Renal cortical epithelial cell (primary cell): ENCODE measurements around the gene NKX2-2. TPM values are rescaled to one million over a fixed set of nuclear protein-coding genes. Genes with fewer than 3 reads are reported as not detected.

Experiments
- DNase-seq: peaks from one replicate; pipeline ENCODE4 v3.0.0-alpha.2; 2011; ENCODE audit warnings: low read depth
- total RNA-seq: library from RNA; depleted of rRNA; stranded (reverse); fragments of >200 nt; gene quantifications from 2 replicates; pipeline ENCODE4 v1.2.3, GENCODE V29; 2014

The NKX2-2 gene
- total RNA-seq, 1 donor from 2014 or later: not detected

DNA sequence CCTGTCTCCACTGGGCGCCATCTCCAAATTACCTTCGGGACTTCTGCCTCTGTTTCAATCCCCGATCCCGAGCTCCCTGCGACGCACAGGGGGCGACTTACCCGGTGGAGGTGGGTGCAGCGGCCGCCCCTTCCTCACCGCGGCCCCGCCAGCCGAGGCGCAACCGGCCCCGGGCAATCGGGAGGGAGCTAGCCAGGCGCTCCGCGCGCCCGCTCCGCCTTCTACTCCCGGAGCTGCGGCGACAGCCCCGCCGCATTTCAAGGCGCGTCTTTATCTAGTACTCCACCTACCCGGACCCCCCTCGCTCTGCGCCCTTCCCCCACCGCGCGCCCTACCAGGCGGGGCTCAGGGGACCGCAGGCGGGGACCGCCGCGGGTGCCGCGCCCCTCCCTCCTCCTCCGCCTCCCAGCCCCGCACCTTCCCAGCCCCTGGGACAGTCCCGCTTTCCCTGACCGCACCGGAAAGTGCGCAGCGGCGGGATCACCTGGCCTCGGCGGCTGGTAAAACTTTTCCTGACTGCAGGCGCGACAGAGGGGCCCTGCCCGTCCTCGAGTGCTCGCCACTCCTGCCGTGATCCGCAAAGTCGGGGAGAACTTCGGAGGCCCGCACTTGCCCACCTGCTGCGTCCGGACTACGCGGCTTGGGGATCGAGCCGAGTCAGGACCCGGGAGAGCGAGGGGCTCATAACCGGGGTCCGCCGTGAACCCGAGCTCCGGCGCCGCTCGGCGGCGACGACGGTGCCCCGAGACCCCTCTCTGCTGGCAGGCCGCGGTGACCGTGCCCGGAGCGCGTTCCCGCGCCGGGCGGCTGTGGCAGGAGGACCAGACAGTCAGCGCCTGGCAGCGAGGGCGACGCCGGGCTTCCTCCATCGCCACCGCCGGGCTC is 8.0 kb upstream of the NKX2-2 start:
- no peak for DNase-seq

- DNase-seq: no peak
Measured at GRCh38 chr20:21520702-21521595, 7.1 kb upstream of the NKX2-2 start.

DNA sequence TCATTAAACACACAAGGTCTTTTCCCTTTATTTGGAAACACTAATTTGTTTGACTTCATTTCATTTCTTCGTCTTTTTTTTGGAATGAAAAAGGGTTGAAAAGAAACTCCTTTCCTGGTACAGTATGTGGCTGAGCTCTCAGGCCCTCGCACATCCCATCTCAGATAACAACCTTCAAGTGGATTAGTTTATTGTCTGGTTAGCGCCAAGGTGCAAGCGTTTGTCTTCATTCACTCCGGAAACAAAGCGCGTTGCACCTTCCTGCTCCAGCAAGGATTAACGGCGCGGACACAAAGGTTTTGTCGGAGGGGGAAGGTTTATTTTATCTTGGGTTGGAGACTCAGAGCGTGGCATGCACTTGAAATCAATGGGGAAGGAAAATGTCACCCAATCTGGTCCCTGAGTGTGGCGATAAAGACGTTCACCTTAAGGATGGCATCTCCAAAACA is 5.3 kb upstream of the NKX2-2 start:
- no peak for DNase-seq

- no peak for DNase-seq
Measured at GRCh38 chr20:21518292-21518991, 4.6 kb upstream of the NKX2-2 start.

- no peak for DNase-seq
Measured at GRCh38 chr20:21517566-21518277, 3.9 kb upstream of the NKX2-2 start.

GRCh38 chr20:21516861-21517565 is 3.1 kb upstream of the NKX2-2 start:
- DNase-seq: no peak

GRCh38 chr20:21516180-21516567 is 2.3 kb upstream of the NKX2-2 start:
- DNase-seq: no peak

GRCh38 chr20:21515300-21516179 is 1.7 kb upstream of the NKX2-2 start:
- no peak for DNase-seq

DNA sequence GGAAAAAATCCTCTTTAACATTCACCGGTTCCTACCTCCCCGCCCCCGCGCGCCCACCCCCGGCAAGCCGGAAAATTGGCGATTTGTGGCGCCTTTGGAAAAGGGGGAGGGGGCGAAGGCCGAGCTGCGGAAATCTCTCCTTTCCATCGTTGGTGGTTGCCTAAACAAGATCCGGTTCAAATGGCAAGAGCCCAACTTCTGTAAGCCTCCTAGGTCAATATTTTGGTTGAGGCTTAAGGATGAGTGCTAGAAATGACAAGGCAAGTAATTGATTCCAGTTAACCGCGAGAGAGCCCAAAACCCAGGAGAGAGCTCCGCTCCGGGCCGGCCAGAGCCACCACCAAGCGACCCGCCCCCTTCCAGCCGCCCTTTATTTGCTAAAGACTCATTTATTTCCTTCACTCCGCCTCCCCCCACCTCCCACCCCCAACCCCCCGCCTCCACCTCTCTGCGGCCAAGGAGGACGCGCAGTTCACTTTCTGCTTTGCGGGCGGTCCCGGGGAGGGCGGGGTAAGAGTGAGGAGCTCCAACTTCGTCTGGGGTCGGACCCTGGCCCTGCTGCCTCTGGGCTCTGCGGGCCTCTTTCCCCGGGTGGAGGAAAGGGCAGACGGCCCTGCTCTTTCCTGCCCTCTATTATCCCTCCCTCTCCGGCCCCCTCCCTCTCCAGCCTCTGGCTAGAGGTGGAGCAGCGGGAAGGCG is 838 bp upstream of the NKX2-2 start:
- no peak for DNase-seq

DNA sequence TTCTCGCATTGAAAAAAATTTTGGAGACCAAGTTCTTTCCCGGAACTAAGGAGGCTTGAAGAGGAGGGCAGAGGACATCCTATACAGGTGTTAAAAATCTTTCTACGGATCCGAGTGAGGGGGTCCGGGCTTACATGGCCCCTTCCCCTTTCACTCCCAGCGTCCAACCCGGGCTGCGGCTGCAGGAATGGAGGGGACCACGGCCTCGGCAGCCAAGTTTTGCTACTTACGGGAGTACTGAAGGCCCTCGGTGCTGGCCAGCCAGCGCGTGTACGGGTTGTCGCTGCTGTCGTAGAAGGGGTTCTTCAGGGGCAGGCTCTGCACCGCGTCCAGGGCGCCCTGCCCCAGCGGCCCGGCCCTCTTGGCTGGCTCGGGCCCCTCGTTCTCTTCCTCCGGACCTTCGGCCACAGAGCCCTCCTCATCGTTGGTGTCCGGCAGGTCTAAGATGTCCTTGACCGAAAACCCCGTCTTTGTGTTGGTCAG is 642 bp downstream of the NKX2-2 start:
- DNase-seq: no peak

GRCh38 chr20:21512634-21513180 is 1.2 kb downstream of the NKX2-2 start:
- no peak for DNase-seq

DNA sequence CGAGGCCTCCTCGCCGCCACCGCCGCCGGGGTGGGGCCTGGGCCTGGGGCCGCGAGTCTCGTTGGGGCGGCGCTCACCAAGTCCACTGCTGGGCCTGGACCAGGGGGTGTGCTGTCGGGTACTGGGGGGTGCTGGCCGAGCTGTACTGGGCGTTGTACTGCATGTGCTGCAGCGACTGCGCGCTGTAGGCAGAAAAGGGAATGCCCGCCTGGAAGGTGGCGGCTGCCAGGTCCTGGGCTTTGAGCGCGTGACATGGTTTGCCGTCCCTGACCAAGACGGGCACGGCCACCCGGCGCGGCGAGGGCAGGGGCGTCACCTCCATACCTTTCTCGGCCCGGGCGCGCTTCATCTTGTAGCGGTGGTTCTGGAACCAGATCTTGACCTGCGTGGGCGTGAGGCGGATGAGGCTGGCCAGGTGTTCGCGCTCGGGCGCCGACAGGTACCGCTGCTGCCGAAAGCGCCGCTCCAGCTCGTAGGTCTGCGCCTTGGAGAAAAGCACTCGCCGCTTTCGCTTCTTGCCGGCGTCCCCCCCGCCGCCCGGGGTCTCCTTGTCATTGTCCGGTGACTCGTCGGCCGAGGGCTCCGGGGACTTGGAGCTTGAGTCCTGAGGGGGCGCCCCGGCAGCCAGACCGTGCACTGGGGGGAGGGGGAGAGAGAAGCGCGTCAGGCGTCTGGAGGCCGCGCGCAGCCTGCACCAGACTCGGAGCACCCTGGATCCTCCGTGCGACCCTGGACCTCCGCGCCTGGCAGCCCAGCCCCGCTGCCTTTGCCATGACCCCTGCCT is 1.8 kb downstream of the NKX2-2 start:
- no peak for DNase-seq

DNA sequence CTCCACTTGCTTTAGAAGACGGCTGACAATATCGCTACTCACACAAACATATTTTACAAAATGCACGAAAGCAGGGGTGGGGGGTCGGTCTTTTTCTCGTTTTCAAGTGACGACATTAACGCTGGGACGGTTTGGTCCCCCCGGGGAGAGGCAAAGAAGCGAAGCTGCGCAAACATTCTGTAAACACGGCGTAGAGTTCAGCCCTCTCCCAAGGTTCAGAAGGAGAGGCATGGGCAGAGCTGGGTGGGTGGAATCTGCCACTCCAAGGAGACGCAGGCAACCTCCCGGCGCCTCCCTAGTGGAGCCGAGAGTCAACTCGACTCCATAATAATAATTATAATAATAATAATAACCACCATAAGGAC is 2.4 kb downstream of the NKX2-2 start:
- no peak for DNase-seq

DNA sequence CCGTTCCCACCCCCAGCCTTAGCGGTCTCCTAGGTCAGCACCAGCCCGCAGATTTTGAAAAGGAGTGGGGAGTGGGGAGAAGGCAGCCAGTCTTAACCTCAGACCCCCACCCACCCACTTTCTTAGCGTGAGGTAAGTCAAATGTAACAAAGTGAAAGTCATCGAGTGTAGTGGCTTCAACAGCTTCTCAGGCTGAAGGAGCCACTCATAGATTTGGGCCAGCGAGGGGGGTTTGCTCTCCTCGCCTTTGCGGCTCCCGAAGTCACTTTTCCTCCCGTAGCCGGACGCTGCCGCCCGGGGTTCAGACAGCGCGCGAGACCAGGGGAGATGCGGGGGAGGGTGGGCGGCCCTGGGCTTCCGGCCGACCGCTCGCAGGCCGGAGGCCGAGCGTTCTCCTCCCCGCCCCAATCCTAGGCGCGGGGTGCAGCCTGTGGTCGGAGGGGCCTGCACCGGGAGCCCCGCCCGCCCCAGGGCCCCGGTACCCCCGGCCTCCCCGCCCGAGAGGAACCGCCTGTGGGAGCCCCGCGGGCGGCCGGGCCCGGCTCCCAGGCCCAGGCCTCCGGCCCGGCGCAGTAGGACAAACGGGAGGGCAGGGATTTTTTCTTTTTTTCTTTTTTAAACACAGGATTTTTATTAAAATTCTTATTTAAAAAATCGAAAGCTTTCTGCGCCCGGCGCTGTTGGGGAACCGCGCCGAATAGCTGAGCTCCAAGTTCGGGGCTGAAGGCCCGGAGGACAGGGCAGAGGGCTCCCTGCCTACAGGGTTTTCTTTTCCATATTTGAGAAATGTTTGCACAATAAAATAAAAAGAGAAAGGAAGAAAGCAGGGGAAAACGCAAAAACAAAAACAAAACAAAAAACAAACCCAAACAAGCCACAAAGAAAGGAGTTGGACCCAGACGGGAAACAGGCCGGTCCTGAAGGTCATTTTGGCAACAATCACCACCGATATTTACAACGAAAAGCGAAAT is 3.2 kb downstream of the NKX2-2 start:
- DNase-seq: no peak

DNA sequence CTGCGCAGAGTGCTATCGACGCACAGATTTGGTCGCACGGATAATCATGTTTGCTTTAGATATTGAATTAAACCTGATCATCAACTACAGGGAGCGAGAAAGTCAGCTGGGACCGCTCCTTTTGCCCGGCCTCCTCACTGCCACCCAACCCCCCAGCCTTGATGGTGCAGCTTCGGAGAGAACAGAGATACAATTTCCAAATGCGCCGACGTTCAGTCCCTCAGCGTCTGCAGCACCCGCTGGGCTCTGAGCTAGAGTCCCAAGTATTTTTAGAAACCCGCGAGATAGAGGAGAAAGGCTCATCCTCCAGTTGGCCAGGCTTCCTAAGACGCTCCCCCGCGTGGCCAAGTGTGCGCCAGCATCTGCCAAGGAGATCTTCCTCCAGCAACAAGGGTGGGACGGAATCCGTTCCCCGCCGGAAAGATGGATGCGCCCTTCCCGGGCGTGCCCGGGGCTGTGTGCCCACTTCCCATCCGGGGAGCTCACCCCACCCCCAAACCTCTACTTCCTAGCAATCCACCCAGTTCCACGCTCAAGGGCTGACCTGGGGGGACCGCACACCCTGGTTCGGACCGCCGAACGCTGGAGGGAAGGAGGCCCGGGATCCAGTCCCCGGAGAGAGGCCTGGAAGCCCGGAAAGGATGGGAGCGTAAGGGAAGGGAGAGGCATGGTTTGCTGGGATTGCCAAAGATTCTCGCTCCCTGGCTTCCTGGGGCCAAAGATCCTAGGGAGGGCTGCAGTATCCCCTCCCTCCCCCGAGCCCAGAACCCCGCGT is 4.1 kb downstream of the NKX2-2 start:
- no peak for DNase-seq

GRCh38 chr20:21509079-21509596 is 4.7 kb downstream of the NKX2-2 start:
- no peak for DNase-seq
